PC-9 (cell line): Measurements from ENCODE around the gene NT5C2.

Source experiments
- EZH2 ChIP-seq: fragments of 200-600 bp; sonication (generic); IDR thresholded peaks from 2 replicates; pipeline ENCODE4 v1.8.0; 2017; ENCODE audit warnings: antibody characterized with exemption, low read depth
- TF ChIP-seq, protein P1 (sequence below): fragments of 200-600 bp; sonication (generic); conservative IDR thresholded peaks from 2 replicates; pipeline ENCODE4 v1.6.1; 2017; ENCODE audit warnings: mixed run types, antibody characterized with exemption, mild to moderate bottlenecking, moderate library complexity

DNA sequence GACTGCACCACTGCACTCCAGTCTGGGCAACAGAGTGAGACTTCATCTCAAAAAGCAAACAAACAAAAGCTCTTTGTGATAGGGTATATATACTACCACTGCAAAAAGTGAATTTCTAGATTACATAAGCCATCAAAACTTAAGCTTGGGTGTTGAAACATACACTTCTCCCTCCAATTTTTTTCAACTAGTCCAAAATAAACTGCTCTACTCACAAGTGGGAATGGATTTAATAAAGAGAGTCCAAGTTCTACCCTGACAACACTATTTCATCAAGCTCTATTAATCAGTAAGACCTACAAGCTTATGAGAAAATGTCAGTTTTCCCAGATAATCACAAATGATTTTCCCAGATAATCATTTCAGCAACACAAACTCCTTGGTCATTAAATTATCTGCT is 82.7 kb downstream of the NT5C2 start:
- TF ChIP-seq, protein P1, sequence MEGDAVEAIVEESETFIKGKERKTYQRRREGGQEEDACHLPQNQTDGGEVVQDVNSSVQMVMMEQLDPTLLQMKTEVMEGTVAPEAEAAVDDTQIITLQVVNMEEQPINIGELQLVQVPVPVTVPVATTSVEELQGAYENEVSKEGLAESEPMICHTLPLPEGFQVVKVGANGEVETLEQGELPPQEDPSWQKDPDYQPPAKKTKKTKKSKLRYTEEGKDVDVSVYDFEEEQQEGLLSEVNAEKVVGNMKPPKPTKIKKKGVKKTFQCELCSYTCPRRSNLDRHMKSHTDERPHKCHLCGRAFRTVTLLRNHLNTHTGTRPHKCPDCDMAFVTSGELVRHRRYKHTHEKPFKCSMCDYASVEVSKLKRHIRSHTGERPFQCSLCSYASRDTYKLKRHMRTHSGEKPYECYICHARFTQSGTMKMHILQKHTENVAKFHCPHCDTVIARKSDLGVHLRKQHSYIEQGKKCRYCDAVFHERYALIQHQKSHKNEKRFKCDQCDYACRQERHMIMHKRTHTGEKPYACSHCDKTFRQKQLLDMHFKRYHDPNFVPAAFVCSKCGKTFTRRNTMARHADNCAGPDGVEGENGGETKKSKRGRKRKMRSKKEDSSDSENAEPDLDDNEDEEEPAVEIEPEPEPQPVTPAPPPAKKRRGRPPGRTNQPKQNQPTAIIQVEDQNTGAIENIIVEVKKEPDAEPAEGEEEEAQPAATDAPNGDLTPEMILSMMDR, result no peak
- TF ChIP-seq EZH2, result no peak
